Measurements from ENCODE around the gene SSTR3. TPM values are rescaled to one million over a fixed set of nuclear protein-coding genes. Genes with fewer than 3 reads are reported as not detected.

Gene SSTR3
- total and polyA plus RNA-seq, 2 of the 13 experiments (the other 11 are each of a cell fraction or from before 2014, with no cell fraction given), result 0.08 to 0.64 TPM

- TF ChIP-seq ZNF275 (CRISPR knock-in tag; IDR thresholded peaks at IDR 0.05; ENCODE audit: borderline replicate concordance), result peak; percentile 42; the same call in 1 of the 2 replicates
- TF ChIP-seq HNRNPLL (IDR thresholded peaks at IDR 0.05; ENCODE audit: low read depth, low read length, poor library complexity, severe bottlenecking), result peak; percentile 80
- TF ChIP-seq MXD1 (CRISPR knock-in tag; IDR thresholded peaks at IDR 0.05), result peak; percentile 78
- TF ChIP-seq GMEB1 (CRISPR knock-in tag; IDR thresholded peaks at IDR 0.05; ENCODE audit: borderline replicate concordance), result peak; percentile 80
- TF ChIP-seq CREBL2 (CRISPR knock-in tag; IDR thresholded peaks at IDR 0.05; ENCODE audit: borderline replicate concordance), result peak; percentile 74; the same call in 1 of the 2 replicates
- TF ChIP-seq ZNF432 (CRISPR knock-in tag; IDR thresholded peaks at IDR 0.05; ENCODE audit: borderline replicate concordance), result no peak
- peak; percentile 42; the same call in 1 of the 2 replicates for TF ChIP-seq SALL1 (CRISPR knock-in tag; IDR thresholded peaks at IDR 0.05)
- TF ChIP-seq FOSL1 (CRISPR knock-in tag; IDR thresholded peaks at IDR 0.05; ENCODE audit: borderline replicate concordance), result no peak
- no peak for TF ChIP-seq AFF4 (CRISPR knock-in tag; IDR thresholded peaks at IDR 0.05)
- TF ChIP-seq ZNF557 (CRISPR knock-in tag; IDR thresholded peaks at IDR 0.05), result no peak; the same call in 1 of the 2 replicates
- TF ChIP-seq ZNF512 (CRISPR knock-in tag; IDR thresholded peaks at IDR 0.05), result no peak
- no peak for TF ChIP-seq ZNF710 (CRISPR knock-in tag; IDR thresholded peaks at IDR 0.05; ENCODE audit: borderline replicate concordance)
- TF ChIP-seq NFATC3 (CRISPR knock-in tag; IDR thresholded peaks at IDR 0.05), result peak; percentile 80; the same call in 1 of the 2 replicates
Measured at GRCh38 chr22:37199103-37199759, 13.0 kb downstream of the SSTR3 start (continued).
